Right lobe of liver (tissue), 4 donors: ENCODE results near the gene BCDIN3D.

Source experiments
- POLR2A ChIP-seq: fragments of 450-650 bp; IDR thresholded peaks from one replicate; pipeline ENCODE4 v1.6.1; 2017; ENCODE audit warnings: antibody characterized with exemption, mild to moderate bottlenecking
- TF ChIP-seq, protein P1 (sequence below), 4 donors: fragments of 200-600 bp in 3 of 4; fragments of 450-650 bp in 1 of 4; IDR thresholded peaks; one replicate each; pipeline versions ENCODE4 v1.5.1 to v1.8.0; 2016 to 2022; ENCODE audit warnings: antibody characterized with exemption in 4 of 4, mild to moderate bottlenecking in 2 of 4
- donor health status: DM: no; HTN: no; CAD: no.
- donor health status: DM: no; HTN: no; CAD: no.
- donor health status: DM: no; HTN: yes; CAD: no.

- no peak for TF ChIP-seq POLR2A
- TF ChIP-seq, protein P1, sequence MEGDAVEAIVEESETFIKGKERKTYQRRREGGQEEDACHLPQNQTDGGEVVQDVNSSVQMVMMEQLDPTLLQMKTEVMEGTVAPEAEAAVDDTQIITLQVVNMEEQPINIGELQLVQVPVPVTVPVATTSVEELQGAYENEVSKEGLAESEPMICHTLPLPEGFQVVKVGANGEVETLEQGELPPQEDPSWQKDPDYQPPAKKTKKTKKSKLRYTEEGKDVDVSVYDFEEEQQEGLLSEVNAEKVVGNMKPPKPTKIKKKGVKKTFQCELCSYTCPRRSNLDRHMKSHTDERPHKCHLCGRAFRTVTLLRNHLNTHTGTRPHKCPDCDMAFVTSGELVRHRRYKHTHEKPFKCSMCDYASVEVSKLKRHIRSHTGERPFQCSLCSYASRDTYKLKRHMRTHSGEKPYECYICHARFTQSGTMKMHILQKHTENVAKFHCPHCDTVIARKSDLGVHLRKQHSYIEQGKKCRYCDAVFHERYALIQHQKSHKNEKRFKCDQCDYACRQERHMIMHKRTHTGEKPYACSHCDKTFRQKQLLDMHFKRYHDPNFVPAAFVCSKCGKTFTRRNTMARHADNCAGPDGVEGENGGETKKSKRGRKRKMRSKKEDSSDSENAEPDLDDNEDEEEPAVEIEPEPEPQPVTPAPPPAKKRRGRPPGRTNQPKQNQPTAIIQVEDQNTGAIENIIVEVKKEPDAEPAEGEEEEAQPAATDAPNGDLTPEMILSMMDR (IDR thresholded peaks at IDR 0.05) = no peak
Observed at GRCh38 chr12:49818241-49818895, 24.5 kb downstream of the BCDIN3D start.
